NCI-H187 treated with DMSO at 0.1 percent for 48 hours (cell line): ENCODE results near the gene HAUS3.

Experiments used
- DNase-seq: peaks from one replicate; lab custom pipeline; 2025; lab: John Stamatoyannopoulos, UW

HAUS3 gene

DNA sequence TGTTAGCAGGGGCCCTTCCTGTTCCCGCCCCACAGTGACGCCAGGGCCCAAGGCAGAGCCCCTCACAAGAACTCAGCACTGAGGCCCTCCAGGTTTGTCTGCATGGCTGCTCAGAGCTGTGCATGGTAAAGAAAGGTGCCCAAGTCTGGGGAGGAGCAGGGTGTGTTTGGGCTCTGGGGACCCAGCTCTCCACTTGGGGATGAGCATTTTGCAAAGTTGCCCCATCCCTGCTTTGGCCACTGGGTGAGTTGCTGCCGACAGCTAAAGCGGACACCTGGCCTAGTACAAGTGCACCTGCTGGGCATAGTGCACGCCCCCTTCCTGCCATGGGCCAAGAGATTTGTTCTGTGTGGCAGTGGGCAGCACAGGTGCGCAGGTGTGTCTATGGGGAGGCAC, 22.0 kb upstream of the HAUS3 start:
- DNase-seq = no peak

DNA sequence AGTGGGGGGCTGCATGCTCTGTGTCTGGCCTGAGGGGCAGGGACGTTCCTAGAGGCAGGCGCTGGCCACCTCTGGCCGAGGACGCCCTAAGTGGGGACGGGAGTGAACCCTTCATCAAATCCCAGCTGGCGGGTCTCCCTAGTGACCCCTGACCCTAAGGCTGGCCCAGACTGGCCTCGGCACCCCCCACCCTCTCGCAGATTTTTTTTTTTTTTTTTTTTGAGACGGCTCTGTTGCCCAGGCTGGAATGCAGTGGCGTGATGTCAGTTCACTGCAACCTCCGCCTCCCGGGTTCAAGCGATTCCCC, 21.0 kb upstream of the HAUS3 start:
- no peak for DNase-seq

DNA sequence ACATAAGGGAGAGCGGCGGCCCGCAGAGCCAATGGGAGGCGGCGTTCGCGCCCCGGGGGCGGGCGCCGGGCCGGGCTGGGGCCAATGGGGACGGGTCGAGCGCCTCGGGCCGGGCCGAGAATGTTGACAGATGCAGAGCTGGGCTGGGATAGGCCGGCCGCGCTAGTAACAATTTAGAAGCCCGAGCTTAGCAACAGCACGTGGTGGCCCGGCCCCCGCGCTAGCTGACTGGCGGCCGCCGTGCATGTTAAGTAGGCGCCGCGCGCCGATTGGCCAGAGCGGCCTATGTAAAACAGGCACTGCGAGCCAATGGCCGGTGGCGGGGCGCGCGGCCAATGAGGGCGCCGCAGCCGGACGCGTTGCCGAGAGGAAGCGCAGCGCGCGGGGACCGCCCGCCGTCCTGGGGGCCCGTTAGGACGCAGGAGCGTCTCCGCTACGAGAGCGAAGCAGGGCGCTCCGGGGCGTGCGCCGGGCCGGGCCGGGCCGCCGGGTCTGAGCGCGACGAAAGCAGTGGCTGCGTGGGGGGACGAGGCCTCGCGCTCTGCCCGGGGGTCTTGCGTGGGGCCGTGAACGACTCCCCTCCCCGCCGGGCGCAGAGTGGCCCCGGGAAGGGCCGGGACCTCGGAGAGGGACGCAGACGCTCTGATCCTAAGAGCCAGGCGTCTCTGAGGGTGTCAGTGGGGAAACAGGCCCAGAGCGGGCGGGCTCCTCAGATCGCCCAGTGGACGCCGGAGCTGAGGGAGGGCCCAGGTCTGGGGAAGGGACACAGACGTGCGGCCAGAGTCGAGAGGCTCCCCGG, 20.4 kb upstream of the HAUS3 start:
- peak; percentile 92 for DNase-seq

DNA sequence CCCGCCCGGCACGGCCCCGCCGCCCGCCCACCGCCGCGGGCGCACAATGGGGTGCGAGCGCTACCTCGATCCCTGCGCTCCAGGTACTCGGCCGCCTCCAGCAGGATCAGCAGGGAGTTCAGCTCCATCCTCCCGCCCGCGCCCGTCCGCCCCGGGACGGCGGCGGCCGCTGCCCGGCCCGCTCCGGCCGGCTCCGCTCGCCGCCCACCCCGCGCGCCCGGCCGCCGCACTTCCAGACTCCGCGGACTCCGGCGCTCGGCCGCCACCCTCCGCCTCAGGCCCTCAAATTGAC, 19.9 kb upstream of the HAUS3 start, which contains the start of gene MXD4:
MXD4 (minus strand) TSS at position 257 of the 292 bp plus-strand sequence; CDS start at position 128, 129 bp downstream.
- DNase-seq = no peak

DNA sequence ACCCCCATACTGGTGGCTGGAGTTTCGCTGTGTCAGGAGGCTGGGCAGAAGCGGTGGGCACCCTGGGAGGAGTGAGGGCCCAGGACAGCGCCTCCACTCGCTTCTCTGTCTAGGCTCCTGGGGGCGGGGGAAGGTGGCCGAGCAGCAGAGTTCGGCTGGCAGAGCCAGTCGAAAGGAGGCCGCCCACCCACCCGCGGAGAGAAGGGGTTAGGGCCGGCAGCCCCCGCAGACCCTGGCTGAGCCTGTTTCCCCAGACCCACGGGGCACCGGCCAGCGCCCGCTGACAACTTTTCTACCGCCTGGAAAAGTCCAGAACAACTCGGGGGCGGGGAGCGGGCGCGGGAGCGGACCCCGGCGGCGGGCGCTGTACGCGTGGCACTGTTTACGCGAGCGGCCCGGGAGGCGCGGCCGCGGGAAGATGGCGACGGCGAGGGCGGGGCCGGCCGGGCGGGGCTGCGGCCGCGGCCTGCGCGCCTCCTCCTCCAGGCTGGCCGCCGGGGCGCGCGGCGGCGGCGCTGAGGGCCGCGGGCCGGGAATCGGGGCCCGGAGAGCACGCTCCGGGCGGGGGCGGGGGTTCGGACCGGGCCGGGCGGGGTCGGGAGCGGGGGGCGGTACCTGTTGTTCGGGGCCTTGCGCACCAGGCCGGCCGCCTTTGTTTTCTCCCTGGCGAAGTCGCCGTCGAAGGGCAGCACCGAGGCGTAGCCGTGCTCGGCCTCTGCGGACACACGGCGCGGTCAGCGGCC, 19.4 kb upstream of the HAUS3 start:
- DNase-seq = no peak

DNA sequence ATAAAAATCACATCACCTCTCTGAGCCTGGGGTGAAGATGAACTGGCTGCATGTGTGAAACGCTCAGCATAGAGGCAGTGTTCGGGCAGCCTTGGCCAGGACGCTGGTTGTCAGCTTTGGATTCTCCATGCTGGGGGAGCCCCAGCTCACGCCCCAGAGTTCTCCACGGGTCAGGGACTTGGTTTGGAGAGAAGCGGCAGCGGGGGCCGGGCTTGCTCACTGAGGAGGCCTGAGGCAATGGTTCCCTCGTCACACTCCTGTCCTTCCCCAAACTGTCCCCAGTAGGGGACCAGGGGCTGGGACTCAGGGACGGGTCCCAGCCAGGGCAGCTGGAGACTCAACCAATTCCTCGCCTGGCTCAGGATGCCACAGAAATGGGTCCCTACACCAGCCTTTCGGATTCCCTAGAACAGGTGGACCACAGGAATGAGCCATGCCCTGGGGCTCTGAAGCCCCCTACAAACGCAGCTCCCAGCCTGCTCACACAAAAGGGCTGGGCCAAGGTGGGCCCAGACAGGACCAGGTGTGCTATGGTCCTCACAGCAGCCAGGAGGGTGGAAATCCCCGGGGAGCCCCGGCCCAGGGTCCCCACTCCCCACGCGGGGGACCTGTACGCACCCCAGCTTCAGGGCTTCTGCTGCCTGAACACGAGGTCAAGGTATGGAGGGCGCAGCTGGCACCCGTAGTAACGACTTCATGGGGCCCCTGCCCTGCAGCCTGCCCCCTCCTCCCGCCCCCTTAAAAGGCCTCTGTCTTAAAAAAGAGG, 18.6 kb upstream of the HAUS3 start:
- DNase-seq = no peak

DNA sequence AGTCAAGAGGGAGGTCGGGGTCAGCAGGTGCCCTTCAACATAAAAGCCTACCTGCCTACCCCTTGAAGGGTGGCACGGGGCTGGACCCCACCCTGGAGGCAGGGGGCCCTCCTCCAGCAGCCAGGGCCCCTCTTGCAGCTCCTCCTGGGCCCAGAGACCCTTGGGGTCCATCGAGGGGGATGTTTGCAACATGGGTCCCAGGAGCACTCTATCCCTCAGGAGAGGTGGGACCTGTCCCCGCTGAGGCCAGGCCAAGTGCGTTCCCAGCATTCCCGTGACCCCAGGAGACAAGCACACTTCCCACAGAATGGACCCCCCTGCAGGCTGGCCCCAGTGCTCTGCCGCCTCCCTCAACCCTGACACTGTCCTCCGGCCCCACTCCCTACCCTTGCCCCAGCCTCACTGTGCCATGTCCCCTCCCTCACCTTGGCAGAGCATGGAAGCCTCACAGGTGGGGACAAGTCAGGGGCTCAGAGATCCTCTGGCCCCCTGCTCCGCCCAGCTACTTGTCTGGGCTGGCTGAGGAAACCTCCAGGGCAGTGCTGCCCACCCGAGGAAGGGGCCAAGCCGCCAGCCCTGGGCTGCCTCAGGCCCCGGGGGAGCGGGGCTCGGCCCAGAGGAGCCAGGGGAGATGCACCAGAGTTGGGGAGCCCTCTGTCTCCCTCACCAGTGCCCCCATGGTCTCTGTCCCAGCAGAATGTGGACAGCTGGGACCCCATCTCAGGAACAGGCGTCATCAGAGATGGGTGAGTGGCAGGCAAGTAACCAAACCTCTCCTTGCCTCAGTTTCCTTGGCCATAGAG, 17.8 kb upstream of the HAUS3 start:
- no peak for DNase-seq

DNA sequence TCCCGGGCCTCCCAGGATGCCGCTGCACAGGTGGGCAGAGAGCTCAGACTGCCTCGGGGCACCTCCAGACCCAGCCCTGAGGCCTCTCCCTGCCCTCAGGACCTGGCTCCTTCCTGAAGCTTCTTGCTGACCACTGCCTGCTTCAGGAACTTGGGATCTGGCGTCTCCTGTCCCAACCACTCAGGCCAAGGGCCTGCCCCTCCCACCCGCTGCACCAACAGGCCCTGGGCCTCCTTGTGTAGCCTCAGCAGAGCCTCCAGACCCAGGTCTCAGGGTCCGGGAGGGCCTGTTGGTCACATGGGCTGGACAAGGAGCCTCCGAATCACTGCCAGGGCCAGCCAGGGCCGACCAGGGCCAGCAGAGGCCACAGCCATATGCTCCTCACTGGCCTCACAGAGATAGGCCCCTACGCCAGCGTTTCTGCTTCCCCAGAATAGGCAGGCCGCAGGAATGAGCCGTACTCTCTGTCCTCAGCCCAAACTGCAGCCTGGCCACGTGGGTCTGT, 17.2 kb upstream of the HAUS3 start:
- no peak for DNase-seq

DNA sequence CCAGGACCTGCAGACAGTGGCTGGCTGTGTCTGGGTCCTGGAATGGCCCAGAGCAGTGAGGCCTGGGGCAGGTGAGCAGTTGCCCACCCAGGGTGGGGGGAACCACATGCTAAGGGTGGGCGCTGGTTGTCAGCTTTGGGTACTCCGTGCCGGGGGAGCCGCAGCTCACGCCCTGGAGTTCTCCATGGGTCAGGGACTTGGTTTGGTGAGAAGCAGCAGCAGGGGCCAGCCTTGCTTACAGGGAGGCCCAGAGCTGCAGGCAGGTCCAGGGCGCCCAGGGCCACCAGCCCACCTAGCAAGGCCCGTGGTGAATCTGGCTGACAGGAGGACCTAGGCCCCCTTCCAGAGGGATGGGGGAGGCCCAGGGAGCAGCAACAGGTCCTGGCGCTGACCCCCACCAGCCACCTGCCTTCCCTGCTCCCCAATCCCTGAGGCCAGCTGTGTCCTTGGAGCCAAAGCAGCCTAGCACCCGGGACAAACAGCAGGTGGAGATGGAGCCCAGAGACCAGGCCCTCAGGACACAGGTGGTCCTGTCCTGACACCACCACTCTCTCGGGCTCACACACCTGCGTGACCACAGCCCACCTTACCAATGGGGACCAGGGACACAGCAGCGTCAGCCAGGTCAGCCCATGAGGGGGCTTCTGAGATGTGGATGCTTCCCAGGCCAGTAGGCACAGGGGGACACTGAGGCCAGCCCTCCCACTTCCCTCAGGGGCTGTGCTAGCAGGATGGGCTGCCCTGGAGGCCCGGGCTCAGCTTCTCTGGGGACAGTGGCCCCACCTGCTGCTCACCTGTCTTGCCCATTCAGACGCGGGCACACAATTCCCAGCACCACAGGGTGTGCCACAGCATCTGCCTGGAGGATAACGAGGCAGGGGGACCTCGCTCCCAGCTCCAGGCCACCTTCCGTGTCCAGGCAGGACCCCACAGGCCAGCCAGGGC, 16.4 kb upstream of the HAUS3 start:
- DNase-seq = no peak

DNA sequence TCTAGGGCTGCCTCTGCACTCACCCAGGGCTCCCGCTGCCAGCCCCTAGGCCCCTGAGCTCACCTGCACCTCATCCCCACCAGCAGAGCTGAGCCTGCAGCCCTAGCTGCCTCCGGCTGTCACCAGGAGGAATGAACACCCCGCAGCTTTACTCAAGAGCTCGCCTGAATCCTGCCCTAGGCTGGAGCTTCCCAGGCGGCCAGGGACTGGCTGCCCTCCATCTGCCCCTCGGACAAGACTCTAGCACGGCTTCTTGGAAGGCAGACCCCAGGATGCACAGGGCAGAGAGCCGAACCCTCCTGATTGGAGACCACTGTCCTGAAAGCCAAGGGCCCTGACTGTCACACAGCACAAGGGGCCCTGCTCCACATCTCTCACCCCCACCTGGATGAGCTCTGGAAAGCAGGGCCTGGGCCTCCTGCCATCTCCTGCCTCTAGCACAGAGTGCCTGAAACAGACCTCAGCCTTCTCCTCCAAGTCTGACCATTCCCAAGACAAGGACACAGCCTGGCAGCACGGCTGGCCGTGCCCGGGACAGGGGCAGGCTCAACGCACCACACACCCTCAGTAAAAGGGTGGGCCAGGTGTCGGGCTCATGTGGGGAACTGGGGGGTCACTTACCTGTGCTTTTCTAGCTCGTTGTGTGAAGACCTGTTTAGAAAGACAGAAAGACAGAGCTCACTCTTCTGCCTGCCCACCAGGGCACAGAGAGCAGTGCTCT, 15.6 kb upstream of the HAUS3 start:
- no peak for DNase-seq

DNA sequence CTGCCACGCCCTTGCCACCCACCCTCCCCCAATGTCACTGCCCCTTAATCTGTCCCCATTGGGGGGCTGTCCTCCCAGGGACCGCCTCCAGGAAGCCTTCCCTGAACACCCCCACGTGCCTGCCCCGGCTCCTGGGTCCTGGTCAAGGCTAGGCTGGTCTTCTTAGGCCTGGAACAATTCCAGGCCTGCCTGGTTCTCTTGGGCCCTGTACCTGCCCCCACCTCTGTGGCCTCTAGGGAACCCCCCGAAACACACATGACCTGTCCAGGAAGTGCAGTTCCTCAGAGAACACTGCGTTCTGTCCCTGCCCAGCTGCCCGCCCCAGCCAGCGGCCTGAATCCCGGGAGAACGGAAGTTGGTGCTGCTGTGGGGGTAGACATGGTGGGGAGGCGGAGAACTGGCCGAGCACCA, 14.9 kb upstream of the HAUS3 start:
- no peak for DNase-seq

DNA sequence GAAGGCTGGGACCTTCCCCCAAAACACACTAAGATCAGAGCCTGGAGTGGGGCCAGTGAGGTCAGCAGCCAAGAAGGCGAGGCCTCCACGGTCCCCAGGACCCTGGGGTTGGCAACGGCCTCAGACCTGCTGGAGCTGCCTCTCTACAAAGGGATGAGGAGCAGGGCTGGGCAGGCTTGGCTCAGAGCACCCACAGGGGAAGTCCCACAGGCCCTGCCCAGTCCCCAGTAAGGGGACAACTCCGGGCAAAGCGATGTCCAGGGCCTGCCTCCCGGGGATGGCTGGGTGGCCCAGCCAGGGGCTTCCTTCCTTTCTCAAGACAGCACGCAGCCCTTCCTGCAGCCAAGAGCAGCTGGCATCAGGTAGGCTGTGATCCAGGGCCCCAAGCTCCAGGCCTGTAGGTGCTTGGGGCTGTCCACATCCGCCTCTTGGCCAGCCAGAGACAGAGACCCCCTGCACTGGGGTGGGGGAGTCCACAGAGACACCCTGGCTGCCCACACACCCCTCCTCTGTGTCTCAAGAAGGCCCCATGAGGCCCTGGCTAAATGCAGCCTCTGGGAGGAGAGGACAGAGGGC, 14.3 kb upstream of the HAUS3 start:
- no peak for DNase-seq

DNA sequence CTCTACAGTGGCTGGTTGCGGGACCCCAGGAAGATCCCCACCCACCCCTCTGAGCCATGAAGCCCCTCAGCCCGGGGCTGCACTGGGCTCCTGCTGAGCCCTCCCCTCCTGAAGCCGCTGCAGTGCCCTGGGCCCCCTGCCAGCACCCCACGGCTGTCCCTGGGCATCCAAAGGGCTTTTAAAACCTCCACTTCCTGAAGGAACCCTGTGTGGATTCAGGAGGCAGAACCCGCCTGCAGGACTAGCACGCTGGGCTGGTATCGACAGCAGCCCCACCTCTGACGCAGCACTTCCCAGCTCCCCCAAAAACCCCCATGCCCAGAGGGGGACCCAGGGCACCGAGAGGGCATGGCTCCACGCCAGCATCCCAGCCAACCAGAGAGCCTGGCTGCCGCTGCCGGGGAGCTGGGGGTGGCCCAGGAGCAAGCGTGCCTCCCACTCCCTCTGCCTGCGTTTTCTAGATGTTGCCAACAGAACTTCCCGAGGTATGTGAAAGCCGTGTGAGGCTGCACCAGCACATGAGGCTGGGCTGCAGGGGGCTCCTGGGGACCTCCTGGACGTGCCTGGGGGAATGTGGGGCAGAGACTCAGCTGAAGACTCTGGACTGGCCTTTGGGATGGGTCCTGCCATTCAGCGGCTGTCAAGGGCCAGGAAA, 13.7 kb upstream of the HAUS3 start:
- DNase-seq = no peak

DNA sequence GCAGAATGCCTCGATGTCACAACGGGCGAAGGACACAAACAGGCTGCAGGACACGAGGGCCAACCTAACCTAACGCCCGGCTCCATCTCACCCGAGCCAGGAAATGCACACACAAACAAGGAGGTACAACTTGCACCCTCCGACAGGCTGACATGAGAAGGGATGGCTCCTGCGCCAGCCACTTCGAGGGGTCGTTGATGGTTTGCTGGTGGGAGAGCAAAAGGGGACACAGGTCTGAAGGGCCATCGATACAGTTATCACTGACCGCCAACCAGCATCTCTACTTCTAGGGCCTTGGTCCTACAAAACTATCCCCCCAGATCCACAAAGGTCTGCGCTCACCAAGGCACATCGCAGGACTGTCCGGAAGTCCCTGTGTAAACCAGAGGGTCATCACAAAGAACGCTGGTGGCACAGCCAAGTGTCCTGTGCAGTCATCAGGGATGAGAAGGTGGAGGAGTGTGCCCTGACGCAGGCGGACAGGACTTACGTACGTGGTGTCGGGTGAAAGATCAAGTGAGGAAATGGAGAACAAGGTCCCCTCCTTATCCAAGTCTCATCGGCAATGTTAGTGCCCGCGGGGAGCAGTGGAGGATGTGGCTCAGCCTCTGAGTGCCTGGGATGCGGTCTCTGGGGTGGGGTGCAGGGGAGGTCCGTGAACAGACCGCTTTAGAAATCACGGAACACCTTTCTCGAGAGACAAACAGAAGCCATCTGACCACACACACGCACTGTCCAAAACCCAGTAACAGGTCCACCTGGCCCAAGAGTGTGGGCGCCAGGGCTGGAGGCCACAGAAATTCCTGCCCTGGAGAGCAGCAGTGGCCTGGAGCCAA, 13.0 kb upstream of the HAUS3 start:
- DNase-seq = no peak

DNA sequence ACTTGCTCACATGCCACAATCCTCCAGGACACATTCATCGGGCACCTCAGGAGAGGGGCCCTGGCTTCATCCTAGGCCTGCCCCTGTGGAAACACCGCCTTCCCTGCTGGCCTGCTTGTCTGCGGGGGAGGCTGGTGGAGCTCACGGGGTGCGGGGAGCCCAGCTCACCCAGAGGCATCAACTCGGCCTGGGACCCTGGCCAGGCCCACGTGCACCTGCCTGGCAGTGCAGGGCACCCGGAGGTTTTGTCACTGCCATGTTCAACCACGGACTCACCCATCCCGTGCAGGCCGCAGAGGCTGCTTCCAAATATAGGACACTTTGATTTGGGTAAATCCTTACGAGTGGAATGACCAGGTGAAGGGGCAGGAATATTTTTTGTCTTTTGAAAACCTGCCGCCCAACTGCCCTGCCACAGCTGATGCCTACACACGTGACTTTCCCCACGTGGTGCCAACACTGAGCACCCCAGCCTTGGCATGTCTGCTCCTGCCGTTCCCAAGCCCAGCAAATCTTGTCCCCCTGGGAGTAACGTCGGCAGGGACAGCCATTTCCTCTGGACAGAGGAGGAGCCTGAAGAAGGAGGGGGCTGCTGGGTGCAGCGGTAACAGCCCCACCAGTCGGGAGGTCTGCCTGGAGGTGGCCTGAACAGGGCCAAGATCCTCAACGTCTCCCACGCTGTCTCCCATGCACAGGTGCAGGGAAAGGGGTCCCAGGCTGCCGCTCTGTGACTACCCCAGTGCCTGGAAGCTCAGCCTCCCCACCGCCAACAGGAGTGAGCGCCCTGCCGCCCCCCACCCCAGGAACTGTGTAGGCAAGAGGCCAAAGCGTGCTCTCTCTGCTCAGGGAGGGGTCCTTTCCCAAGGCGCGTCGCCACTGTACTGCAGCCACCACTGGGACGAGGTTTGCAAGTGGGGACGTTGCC, 11.5 kb upstream of the HAUS3 start:
- DNase-seq = no peak

DNA sequence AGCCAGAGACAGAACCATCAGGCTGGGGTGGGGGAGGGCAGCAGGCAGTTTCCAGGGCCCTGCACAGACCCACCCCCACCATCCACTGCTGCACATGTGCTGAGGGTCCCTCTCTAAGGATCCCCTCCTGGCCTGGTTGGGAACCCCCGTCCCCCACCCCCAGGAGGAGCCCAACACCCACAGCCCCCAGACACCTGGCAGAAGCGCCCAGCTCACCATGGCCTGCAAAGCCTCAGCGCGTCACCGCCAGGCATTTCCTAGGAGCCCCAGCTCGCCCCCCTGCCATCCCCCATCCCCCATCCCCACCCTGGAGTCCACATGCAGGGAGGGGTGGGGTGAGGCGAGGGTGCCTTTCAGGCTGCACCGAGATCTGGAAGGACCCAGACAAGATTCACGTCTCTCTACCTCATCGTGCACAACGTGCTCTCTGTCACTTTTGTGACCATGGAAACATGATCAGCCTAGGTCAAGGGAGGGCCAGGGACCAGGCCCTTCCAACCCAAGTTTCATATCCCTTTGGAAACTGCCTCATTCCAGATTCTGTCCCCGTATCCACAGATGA, 10.7 kb upstream of the HAUS3 start:
- no peak for DNase-seq
